ENCODE measurements around the gene ALDOA.
"Not testable (repeated sequence)": the region's sequence is repeated elsewhere in the genome, so short reads cannot be mapped to it uniquely, and the experiment has no call there.

ALDOA gene

DNA sequence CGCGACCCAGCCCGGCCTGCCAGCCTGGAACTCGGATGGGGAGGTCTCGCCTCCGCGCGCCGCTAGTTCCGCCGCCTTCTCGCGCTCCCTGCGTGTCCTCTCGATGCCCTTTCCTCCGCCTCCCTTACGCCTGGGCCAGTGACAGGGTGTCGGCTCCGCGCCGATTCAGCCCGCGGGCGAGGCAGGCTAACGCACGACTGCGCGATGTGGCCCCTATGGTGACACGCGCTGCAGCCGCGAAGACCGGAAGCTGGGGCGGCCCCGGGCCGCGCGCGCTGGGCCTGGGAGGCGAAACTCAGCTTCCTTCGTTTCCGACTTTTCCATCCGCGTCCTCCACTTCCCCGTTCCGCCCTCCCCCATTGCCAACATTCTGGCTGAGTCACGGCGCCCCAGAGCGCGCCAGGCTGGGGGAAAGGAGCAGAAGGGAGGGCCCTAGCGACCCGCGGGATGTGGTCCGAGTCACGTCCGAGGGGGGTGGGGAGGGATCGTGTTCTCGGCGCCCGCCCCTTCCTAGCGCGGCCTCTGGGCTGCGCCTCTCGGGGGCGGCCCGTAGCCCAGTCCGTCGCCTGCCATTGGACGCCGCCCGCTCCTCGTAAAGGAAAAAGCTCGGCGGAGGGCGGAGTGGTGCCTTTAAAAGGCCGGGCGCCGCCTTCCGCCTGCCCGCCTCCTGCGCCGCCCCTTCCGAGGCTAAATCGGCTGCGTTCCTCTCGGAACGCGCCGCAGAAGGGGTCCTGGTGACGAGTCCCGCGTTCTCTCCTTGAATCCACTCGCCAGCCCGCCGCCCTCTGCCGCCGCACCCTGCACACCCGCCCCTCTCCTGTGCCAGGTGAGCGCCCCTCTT, at the start of gene ALDOA:
TSS of gene ALDOA (plus strand) at position 659 of the 841 bp plus-strand sequence. CDS start 1,138 bp downstream, outside the sequence.
- peak; percentile 92 for DNase-seq (ENCODE audit: low read depth)

- DNase-seq (ENCODE audit: low read depth) = no peak
Observed at GRCh38 chr16:30016555-30017276, 48.8 kb upstream of the ALDOA start.

DNA sequence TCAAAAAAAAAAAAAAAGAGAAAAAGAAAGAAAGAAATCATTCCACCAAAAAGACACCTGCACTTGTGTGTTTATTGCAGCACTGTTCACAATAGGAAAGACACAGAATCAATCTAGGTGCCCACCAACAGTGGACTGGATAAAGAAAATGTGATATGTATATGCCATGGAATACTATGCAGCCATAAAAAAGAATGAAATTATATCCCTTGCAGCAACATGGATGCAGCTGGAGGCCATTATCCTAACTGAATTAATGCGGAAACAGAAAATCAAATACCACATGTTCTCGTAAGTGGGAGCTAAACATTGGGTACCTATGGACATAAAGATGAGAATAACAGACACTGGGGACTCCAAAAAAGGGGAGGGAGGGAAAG, 48.3 kb upstream of the ALDOA start:
- no peak for DNase-seq (ENCODE audit: low read depth)

DNA sequence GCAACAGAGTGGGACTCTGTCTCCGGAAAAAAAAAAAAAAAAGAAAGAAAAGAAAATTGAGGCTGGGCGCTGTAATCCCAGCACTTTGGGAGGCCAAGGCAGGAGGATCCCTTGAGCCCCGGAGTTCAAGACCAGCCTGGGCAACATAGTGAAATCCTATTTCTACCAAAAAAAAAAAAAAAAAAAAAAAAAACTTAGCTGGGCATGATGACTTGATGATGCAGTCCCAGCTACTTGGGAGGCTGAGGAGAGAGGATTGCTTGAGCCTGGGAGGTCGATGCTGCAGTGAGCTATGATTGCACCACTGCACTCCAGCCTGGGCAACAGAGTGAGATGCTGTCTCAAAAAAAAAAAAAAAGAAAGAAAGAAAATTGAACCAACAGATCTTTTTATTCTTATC, 47.6 kb upstream of the ALDOA start:
- not testable (repeated sequence) for DNase-seq (ENCODE audit: low read depth)

- DNase-seq (ENCODE audit: low read depth) = no peak
Observed at GRCh38 chr16:30018731-30019158, 46.8 kb upstream of the ALDOA start.

GRCh38 chr16:30022887-30023286, 42.7 kb upstream of the ALDOA start, which contains the start of gene C16orf92:
Gene C16orf92, plus strand, starts transcription at chr16:30023198. Its CDS starts 143 bp downstream, at chr16:30023341.
- DNase-seq (ENCODE audit: low read depth) = no peak

- no peak for DNase-seq (ENCODE audit: low read depth)
Observed at GRCh38 chr16:30023586-30023985, 42.0 kb upstream of the ALDOA start.

DNA sequence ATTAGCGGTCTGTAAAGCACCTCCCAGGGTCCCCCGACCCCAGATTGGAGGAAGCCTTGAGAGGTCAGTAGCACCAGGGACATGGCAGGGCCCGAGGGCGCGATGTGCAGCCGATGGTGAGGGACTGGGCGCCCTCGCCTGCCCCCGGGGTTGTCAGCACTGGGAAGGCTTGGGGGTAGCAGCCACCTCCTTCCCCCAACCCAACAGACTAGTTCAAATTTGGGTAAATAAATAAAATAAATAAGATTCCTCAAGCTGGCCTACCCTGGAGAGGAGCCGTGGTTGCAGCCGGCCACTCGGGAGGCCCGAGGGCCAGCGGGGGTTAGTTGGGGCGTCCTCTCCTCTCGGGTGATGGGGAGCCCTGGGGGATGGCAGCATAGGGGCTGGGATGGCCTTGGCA, 41.1 kb upstream of the ALDOA start:
- no peak for DNase-seq (ENCODE audit: low read depth)

DNA sequence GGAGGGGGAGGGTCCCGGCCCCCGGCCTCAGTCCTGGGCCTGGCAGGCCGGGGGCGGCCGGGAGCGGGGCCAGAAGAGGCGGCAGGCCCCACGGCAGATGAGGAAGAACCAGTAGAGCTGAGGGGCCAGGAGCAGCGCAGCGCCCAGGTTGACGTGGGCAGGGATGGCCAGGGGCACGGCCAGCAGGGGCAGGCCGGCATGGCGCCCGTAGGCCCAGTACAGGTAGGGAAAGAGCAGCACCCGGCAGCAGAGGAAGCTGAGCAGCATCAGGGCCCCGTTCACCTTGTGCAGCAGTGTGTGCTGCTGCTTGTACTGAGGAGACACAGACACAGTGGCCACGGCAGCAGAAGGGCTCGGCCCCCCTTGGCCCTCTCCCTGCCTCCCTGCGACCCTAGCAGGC, 40.4 kb upstream of the ALDOA start:
- no peak for DNase-seq (ENCODE audit: low read depth)

DNA sequence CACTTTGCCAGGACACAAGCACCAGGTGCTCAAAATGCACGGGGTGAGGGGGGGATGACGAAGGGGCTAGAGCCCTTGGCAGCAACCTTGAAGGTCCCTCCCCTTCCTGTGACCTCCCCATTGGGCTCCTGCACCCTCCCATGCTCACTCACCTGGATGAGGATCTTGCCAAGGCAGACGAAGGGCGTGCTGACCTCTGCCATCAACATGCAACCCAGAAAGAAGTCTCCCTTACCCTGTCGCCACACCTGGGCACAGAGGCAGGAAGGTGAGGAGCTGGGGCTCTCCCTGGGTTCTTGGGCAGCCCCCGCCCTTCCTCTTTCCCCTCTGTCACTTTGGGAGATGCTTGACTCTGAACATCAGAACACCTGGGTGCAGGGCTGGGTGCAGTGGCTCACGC, 40.0 kb upstream of the ALDOA start:
- DNase-seq (ENCODE audit: low read depth) = no peak

DNA sequence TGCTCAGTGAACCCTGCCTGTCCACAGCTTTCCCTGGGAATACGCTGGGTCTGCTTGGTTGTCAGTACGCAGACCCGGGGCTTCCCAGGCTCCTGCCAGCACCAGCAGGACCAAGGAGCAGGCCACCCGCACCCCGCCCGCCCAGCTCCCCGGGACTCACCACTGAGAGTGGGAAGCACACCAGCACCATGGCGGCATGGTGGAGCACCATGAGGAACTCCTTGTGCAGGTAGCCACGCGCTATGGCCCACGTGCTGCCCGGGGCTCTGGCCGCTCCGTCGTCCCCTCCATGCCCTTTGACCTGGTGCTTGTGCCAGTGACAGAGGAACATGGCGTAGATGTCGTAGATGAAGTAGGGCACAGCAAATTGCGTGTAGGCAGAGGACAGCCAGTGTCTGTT, 39.1 kb upstream of the ALDOA start:
- DNase-seq (ENCODE audit: low read depth) = no peak

GRCh38 chr16:30027588-30028437, 37.7 kb upstream of the ALDOA start:
- no peak for DNase-seq (ENCODE audit: low read depth)

GRCh38 chr16:30028438-30029076, 37.0 kb upstream of the ALDOA start:
- DNase-seq (ENCODE audit: low read depth) = no peak

DNA sequence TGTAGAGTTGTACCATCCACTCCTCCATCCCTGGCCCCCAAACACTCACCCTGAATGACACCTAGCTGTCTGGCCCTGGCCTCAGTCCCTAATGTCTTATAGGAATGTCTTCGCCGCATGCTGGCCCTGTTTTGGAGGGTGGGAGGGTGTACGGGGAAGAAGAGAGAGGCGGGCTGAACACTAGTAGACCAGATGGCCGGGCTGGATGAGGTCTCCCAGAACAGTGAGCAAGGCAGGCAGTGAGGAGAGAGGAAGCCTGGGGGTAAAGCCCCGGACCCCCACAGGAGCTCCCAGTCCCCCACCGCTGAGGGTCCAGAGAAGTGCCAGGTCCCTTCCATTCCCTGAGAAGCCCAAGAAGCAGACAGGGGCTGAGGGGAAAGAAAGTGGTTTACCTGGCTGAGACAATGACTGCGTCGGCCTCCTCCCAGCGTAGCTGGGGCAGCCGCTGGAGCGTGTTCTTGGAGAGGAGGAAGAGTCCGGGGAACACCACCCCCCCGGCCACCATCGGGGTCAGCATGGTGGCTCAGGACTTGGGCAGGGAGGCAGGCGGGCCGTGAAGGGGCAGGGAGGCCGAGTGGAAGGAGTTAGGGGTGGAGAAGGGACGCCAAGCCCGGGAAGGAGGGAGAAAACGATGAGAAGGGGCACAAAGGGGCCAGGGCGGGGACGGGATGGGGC, 35.4 kb upstream of the ALDOA start:
- DNase-seq (ENCODE audit: low read depth) = no peak

DNA sequence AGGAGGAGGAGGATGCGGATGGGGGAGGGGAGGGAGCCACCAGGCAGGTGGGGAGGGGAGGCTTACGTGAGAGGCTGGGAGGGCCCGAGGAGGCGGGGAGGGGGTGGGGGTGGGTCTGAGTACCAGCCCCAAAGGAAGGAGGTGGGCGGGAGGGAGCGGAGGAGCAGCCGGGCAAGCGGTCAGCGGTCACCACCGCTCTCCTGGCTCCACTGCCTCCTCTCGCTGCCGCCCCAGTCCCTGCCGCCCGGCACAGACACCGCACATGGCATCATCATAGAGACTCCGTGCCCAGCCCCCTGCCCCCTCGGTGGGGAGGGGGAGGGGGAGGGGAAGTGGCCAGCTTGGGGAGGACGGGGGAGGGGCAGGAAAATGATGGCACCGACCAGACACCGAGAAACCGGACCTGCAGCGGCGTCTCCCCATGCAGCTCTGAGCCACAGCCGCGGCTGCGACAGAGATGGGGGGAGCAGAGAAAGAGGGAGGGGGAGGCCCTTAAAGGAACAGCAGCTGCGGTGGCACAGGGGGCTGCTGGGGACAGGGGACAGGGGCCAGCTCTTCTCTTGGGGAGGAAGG, 34.6 kb upstream of the ALDOA start, which contains the start of gene TLCD3B:
TSS of gene TLCD3B (minus strand) at position 431 of the 573 bp plus-strand sequence. CDS start 744 bp downstream, outside the sequence.
- no peak for DNase-seq (ENCODE audit: low read depth)

GRCh38 chr16:30031477-30031918, 34.1 kb upstream of the ALDOA start:
- no peak for DNase-seq (ENCODE audit: low read depth)

GRCh38 chr16:30032083-30032819, 33.3 kb upstream of the ALDOA start:
- DNase-seq (ENCODE audit: low read depth) = peak; percentile 18

GRCh38 chr16:30033270-30033669, 32.3 kb upstream of the ALDOA start:
- DNase-seq (ENCODE audit: low read depth) = no peak

- DNase-seq (ENCODE audit: low read depth) = no peak
Observed at GRCh38 chr16:30040221-30040620, 25.3 kb upstream of the ALDOA start.

DNA sequence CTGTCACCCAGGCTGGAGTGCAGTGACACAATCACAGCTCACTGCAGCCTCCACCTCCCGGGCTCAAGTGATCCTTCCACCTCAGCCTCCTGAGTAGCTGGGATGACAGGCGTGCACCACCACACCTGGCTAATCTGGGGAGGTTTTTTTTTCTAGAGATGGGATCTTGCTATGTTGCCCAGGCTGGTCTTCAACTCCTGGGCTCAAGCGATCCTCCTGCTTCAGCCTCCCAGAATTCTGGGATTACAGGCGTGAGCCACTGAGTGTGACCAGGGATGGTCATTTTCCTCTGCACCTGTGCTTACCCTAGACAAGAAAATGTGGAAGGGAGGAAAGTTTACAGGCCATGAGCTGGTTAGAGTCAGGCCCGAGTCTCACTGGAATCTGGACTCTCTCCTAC, 24.9 kb upstream of the ALDOA start:
- DNase-seq (ENCODE audit: low read depth) = not testable (repeated sequence)

Measured in stimulated activated CD8-positive, alpha-beta memory T cell treated with anti-CD3 and anti-CD28 coated beads, Interleukin-12 subunit alpha, Interleukin-12 subunit beta, amount 100 ng/mL, for 4 hours (primary cell).